ENCODE results near the gene RAX. TPM values are rescaled to one million over a fixed set of nuclear protein-coding genes. Genes with fewer than 3 reads are reported as not detected.

Gene RAX
- total RNA-seq, 1 experiment from 2014 or later, result 0.37 TPM

DNA sequence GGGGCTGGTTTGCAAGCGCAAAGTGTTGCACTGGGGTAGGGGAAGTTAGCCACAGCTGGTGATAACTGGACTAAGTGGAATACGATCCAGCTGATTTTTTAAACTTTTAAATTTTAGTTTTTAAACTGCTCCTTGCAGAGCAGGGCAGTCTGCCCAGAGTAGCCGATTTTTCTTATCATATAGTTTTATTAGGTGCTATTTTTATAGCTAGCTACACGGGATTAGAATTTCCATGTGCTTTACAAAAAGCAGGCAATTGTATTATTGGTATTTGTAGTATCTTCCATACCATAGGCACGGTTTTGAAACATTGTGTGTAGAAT is 35.6 kb upstream of the RAX start:
- Histone ChIP-seq H4K8ac (replicated peaks; ENCODE audit: insufficient read length, low read depth, low read length) (no peak overlapping the region), H2AFZ (ENCODE audit: low read length) (no peak overlapping the region), H4K20me1 (ENCODE audit: control insufficient read depth, insufficient read depth, insufficient read length) (no peaks in the 10 kb centered on the region), H3K14ac (ENCODE audit: insufficient read depth, low read length) (no peak overlapping the region), H3K79me1 (ENCODE audit: insufficient read depth, low read depth, low read length, poor library complexity, severe bottlenecking) (no peaks in the 10 kb centered on the region), H3K79me2 (ENCODE audit: insufficient read depth, low read length) (no peaks in the 10 kb centered on the region), H4K5ac (ENCODE audit: insufficient read length, low read depth, low read length) (no peak overlapping the region), H2BK5ac (ENCODE audit: insufficient read length, low read length) (no peak overlapping the region), H3K27me3 (ENCODE audit: insufficient read depth, low read length) (no peaks in the 10 kb centered on the region), H3K9ac (ENCODE audit: extremely low read depth, insufficient read length, low read length) (no peak overlapping the region), H3K4ac (ENCODE audit: low read depth, low read length) (no peak overlapping the region), H2BK15ac (ENCODE audit: low read depth, low read length) (no peak overlapping the region), H4K91ac (ENCODE audit: insufficient read length, low read depth, low read length) (no peak overlapping the region), H3K56ac (ENCODE audit: insufficient read length, low read depth, low read length) (no peak overlapping the region), H3K27ac (ENCODE audit: insufficient read length, low read depth, low read length) (no peak overlapping the region), H3K4me2 (ENCODE audit: insufficient read depth, insufficient read length, low read length) (peak overlapping the region; percentile 38), H3K9me3 (ENCODE audit: control insufficient read depth, low read depth, low read length) (no peaks in the 10 kb centered on the region), H2BK20ac (ENCODE audit: low read depth, low read length, poor library complexity, severe bottlenecking) (no peak overlapping the region), H3K23ac (ENCODE audit: insufficient read length, low read depth, low read length) (no peak overlapping the region), H2AK5ac (ENCODE audit: insufficient read length, low read length) (no peak overlapping the region), H3K4me1 (ENCODE audit: insufficient read depth, low read length) (no peaks in the 10 kb centered on the region), H2BK12ac (ENCODE audit: insufficient read length, low read depth, low read length) (no peak overlapping the region), H3K23me2 (ENCODE audit: insufficient read length, low read depth, low read length, poor library complexity, severe bottlenecking) (no peaks in the 10 kb centered on the region), H3K18ac (ENCODE audit: insufficient read length, low read depth, low read length) (no peak overlapping the region), H2BK120ac (ENCODE audit: low read depth, low read length, poor library complexity, severe bottlenecking) (no peak overlapping the region), H3T11ph (ENCODE audit: low read length) (no peak overlapping the region)
- Mint-ChIP-seq H3K4me1 (peaks cover 0 to 1% of the 10 kb centered on the region in 2 experiments; a peak in 1 of 4 replicates), H3K27me3 (ENCODE audit: low read depth) (peaks cover 68% of the 10 kb centered on the region), H3K4me3 (peak overlapping the region; percentile 31 to 56; a peak in 3 of 5 replicates), H3K27ac (no peak overlapping the region), H3K9me3 (no peaks in the 10 kb centered on the region), H3K36me3 (ENCODE audit: insufficient read depth in 1 of 3, low read depth in 3 of 3) (no peaks in the 10 kb centered on the region)
- no CpG with 5 or more reads among the region's 5 CpGs for WGBS (ENCODE audit: extremely low coverage, insufficient read length, low lambda C conversion rate)
- DNase-seq, result no peak
- TF ChIP-seq CTCF (conservative IDR thresholded peaks at IDR 0.05), result no peak
